OCI-LY7 (cell line): ENCODE results near the gene NKX1-1. TPM values are rescaled to one million over a fixed set of nuclear protein-coding genes. Genes with fewer than 3 reads are reported as not detected.

Source experiments
- BruUV-seq: library from RNA; stranded (reverse); fragments of 400-500 nt; replicated peaks from 2 replicates; lab custom pipeline; 2021; lab: Mats Ljungman, UMichigan
- CTCF ChIA-PET: fragments of 300-600 bp; sonication (Branson Sonifier 250); formaldehyde crosslinking; loops from one replicate; lab custom pipeline; 2022; ENCODE audit warnings: antibody characterized with exemption; ENCODE audit not compliant: unreplicated experiment; lab: Charles Lee
- POLR2A ChIA-PET: fragments of 300-600 bp; sonication (Branson Sonifier 250); formaldehyde crosslinking; loops from one replicate; lab custom pipeline; 2022; ENCODE audit warnings: antibody characterized with exemption; lab: Charles Lee
- DNase-seq: peaks from one replicate; pipeline ENCODE4 v3.0.0-alpha.2; 2015; ENCODE audit warnings: low spot score
- H2AFZ ChIP-seq: fragments of 200-600 bp; sonication (generic), shearing (Covaris generic); 2 replicates; pipeline ENCODE4 v1.6.1; 2014; ENCODE audit warnings: mild to moderate bottlenecking, antibody characterized with exemption, low read length, moderate library complexity
- H3K27ac ChIP-seq: fragments of 200-600 bp; sonication (generic); 2 replicates; pipeline ENCODE4 v1.5.1; 2014; ENCODE audit warnings: mixed run types, low read depth, mild to moderate bottlenecking, moderate library complexity, low read length, inconsistent platforms; ENCODE audit not compliant: poor library complexity, severe bottlenecking
- H3K36me3 ChIP-seq: fragments of 200-600 bp; sonication (generic); 2 replicates; pipeline ENCODE4 v1.6.1; 2014; ENCODE audit warnings: mild to moderate bottlenecking, antibody characterized with exemption, low read length, moderate library complexity, mixed read lengths; ENCODE audit not compliant: insufficient read depth
- H3K4me1 ChIP-seq: fragments of 200-600 bp; sonication (generic); 2 replicates; pipeline ENCODE4 v1.5.1; 2014; ENCODE audit warnings: mild to moderate bottlenecking, low read length; ENCODE audit not compliant: insufficient read depth, poor library complexity, severe bottlenecking
- H3K4me2 ChIP-seq: fragments of 200-600 bp; sonication (generic); 2 replicates; pipeline ENCODE4 v1.6.1; 2014; ENCODE audit warnings: mild to moderate bottlenecking, low read length
- H3K4me3 ChIP-seq: fragments of 200-600 bp; sonication (generic); 2 replicates; pipeline ENCODE4 v1.5.1; 2014; ENCODE audit warnings: mild to moderate bottlenecking, low read depth, low read length; ENCODE audit not compliant: poor library complexity, severe bottlenecking
- H3K79me2 ChIP-seq: fragments of 200-600 bp; sonication (generic); 2 replicates; pipeline ENCODE4 v1.6.1; 2016; ENCODE audit warnings: low read depth, mild to moderate bottlenecking, low read length, moderate library complexity, mixed read lengths; ENCODE audit not compliant: insufficient read depth
- H3K9me2 ChIP-seq: fragments of 200-600 bp; sonication (generic); 2 replicates; pipeline ENCODE4 v1.6.1; 2016; ENCODE audit warnings: mild to moderate bottlenecking, low read length, mixed read lengths; ENCODE audit not compliant: insufficient read depth
- H3K9me3 ChIP-seq: fragments of 200-600 bp; sonication (generic); 2 replicates; pipeline ENCODE4 v1.6.1; 2014; ENCODE audit warnings: mild to moderate bottlenecking, mixed run types, low read length, mixed read lengths
- H4K20me1 ChIP-seq: fragments of 200-600 bp; sonication (generic); 2 replicates; pipeline ENCODE4 v1.6.1; 2014; ENCODE audit warnings: mild to moderate bottlenecking, antibody characterized with exemption, low read length, moderate library complexity, mixed read lengths; ENCODE audit not compliant: insufficient read depth
- CTCF ChIP-seq: fragments of 200-600 bp; sonication (generic); conservative IDR thresholded peaks from 2 replicates; pipeline ENCODE4 v1.5.1; 2014; ENCODE audit warnings: mild to moderate bottlenecking, antibody characterized with exemption, low read length, moderate library complexity, mixed read lengths
- EZH2phosphoT487 ChIP-seq: fragments of 200-600 bp; sonication (generic); IDR thresholded peaks from 2 replicates; pipeline ENCODE4 v1.6.1; 2018; ENCODE audit warnings: low read depth, borderline replicate concordance, mild to moderate bottlenecking, mixed run types, antibody characterized with exemption, low read length, moderate library complexity, mixed read lengths
- intact Hi-C: fragments of 100-400 bp; cut with micrococcal nuclease; formaldehyde crosslinking; loops from one replicate; pipeline ENCODE4 v1.10.0; 2022; ENCODE audit not compliant: unreplicated experiment
- total RNA-seq, 2 experiments: library from RNA; depleted of rRNA in 1 of 2; stranded (reverse); fragments of >200 nt in 1 of 2; shearing (Covaris generic) in 1 of 2; gene quantifications; 2 replicates each; pipeline ENCODE4 v1.2.3, GENCODE V29; 2014 to 2022

Gene NKX1-1
- total RNA-seq, 2 experiments from 2014 or later = not detected

GRCh38 chr4:1353186-1354055 lies 52.8 kb downstream of the NKX1-1 start:
- Histone ChIP-seq H3K9me2 (no peaks in the 10 kb centered on the region), H3K9me3 (no peaks in the 10 kb centered on the region), H3K79me2 (peaks cover 9% of the 10 kb centered on the region; the same call in 1 of the 2 replicates), H2AFZ (no peak overlapping the region), H4K20me1 (peaks cover under 1% of the 10 kb centered on the region), H3K36me3 (peaks cover 61% of the 10 kb centered on the region), H3K4me3 (no peak overlapping the region), H3K4me1 (peaks cover 8% of the 10 kb centered on the region), H3K4me2 (no peak overlapping the region), H3K27ac (no peak overlapping the region)
- intact Hi-C loops = no loop called here
- ChIA-PET CTCF (no interaction called here), POLR2A (no interaction called here)
- no TSS peak for BruUV-seq
- no peak for DNase-seq
- TF ChIP-seq EZH2phosphoT487 (no peak), CTCF (no peak)

Other genes starting within 250 kb of the NKX1-1 start
- gene SPON2, start 233.9 kb downstream of the NKX1-1 start, total RNA-seq (2014; rRNA removed; shearing (Covaris generic)) = 4.7 and 8.4 TPM in 2 replicates
- gene SPON2, start 233.9 kb downstream of the NKX1-1 start, total RNA-seq (2022) = 33.3 and 35.3 TPM in 2 replicates
- gene CTBP1, start 157.3 kb downstream of the NKX1-1 start, total RNA-seq (2014; rRNA removed; shearing (Covaris generic)) = 286 and 311 TPM in 2 replicates
- 228 and 238 TPM in 2 replicates for gene CTBP1, start 157.3 kb downstream of the NKX1-1 start, total RNA-seq (2022)
- gene MAEA, start 116.6 kb downstream of the NKX1-1 start, total RNA-seq (2014; rRNA removed; shearing (Covaris generic)) = 52.5 and 53.2 TPM in 2 replicates
- 59.3 and 64.2 TPM in 2 replicates for gene MAEA, start 116.6 kb downstream of the NKX1-1 start, total RNA-seq (2022)
- gene UVSSA, start 59.2 kb downstream of the NKX1-1 start, total RNA-seq (2014; rRNA removed; shearing (Covaris generic)) = 13.2 and 17.9 TPM in 2 replicates
- 43.2 and 45.0 TPM in 2 replicates for gene UVSSA, start 59.2 kb downstream of the NKX1-1 start, total RNA-seq (2022)